DND-41 (cell line): ENCODE measurements around the gene CFAP92.

Experiments used
- ATAC-seq: fragments of 200-7000 bp; cut with Tn5 transposase; 3 replicates; pipeline ENCODE4 v1.9.1; 2021; ENCODE audit warnings: low read depth; ENCODE audit not compliant: insufficient read depth
- DNase-seq: peaks from one replicate; pipeline ENCODE4 v3.0.0-alpha.2; 2020
- H2AFZ ChIP-seq: 2 replicates; pipeline ENCODE4 v1.6.0; 2012; ENCODE audit warnings: low read depth, low read length
- H3K27ac ChIP-seq: 2 replicates; pipeline ENCODE4 v1.5.1; 2012; ENCODE audit warnings: low read length, inconsistent platforms
- H3K27me3 ChIP-seq: fragments of 200-600 bp; sonication (generic); 2 replicates; pipeline ENCODE4 v1.6.0; 2012; ENCODE audit warnings: low read length, mild to moderate bottlenecking, inconsistent platforms; ENCODE audit not compliant: insufficient read depth, poor library complexity
- H3K36me3 ChIP-seq: 2 replicates; pipeline ENCODE4 v1.5.1; 2012; ENCODE audit warnings: low read length, inconsistent platforms; ENCODE audit not compliant: insufficient read depth
- H3K4me1 ChIP-seq: 2 replicates; pipeline ENCODE4 v1.5.1; 2012; ENCODE audit warnings: mild to moderate bottlenecking, low read length; ENCODE audit not compliant: insufficient read depth
- H3K4me2 ChIP-seq: 2 replicates; pipeline ENCODE4 v1.6.0; 2012; ENCODE audit warnings: mild to moderate bottlenecking, moderate library complexity, low read length, inconsistent platforms; ENCODE audit not compliant: insufficient read depth
- H3K4me3 ChIP-seq, 2 experiments: fragments of 200-600 bp in 1 of 2; shearing (Covaris generic) in 1 of 2; 2 replicates each; pipeline ENCODE4 v1.5.1; 2012 to 2016; ENCODE audit warnings: inconsistent platforms in 2 of 2, low read length in 2 of 2, mild to moderate bottlenecking in 2 of 2, low read depth in 1 of 2, moderate library complexity in 1 of 2
- H3K79me2 ChIP-seq: 2 replicates; pipeline ENCODE4 v1.6.0; 2012; ENCODE audit warnings: low read length, inconsistent platforms; ENCODE audit not compliant: insufficient read depth
- H3K9ac ChIP-seq: 2 replicates; pipeline ENCODE4 v1.6.0; 2012; ENCODE audit warnings: low read depth, mild to moderate bottlenecking, inconsistent platforms, low read length, moderate library complexity
- H3K9me3 ChIP-seq: 2 replicates; pipeline ENCODE4 v1.5.1; 2012; ENCODE audit warnings: low read length, moderate library complexity, mild to moderate bottlenecking, inconsistent platforms; ENCODE audit not compliant: insufficient read depth, severe bottlenecking
- H4K20me1 ChIP-seq: 2 replicates; pipeline ENCODE4 v1.6.0; 2012; ENCODE audit warnings: low read length; ENCODE audit not compliant: insufficient read depth
- CTCF ChIP-seq: IDR thresholded peaks from 2 replicates; pipeline ENCODE4 v1.5.1; 2012; ENCODE audit warnings: borderline replicate concordance, low read length, moderate library complexity, mild to moderate bottlenecking; ENCODE audit not compliant: poor library complexity, severe bottlenecking; ENCODE audit errors: extremely low read depth
- EZH2 ChIP-seq: IDR thresholded peaks from 3 replicates; pipeline ENCODE4 v1.6.1; 2012; ENCODE audit warnings: borderline replicate concordance, low read depth, mild to moderate bottlenecking, moderate library complexity, low read length, inconsistent platforms; ENCODE audit not compliant: severe bottlenecking

Gene CFAP92

GRCh38 chr3:128996200-128996599, 2.3 kb upstream of the CFAP92 start:
- Histone ChIP-seq H3K36me3 (no peaks in the 10 kb centered on the region), H3K9me3 (no peaks in the 10 kb centered on the region), H3K9ac (no peak overlapping the region), H3K27ac (no peak overlapping the region), H4K20me1 (no peaks in the 10 kb centered on the region), H3K4me2 (no peak overlapping the region), H3K4me3 (no peak overlapping the region), H2AFZ (no peak overlapping the region), H3K27me3 (no peaks in the 10 kb centered on the region), H3K4me1 (peaks cover 71% of the 10 kb centered on the region), H3K79me2 (no peaks in the 10 kb centered on the region)
- no peak for DNase-seq
- TF ChIP-seq EZH2 (no peak), CTCF (no peak)
- no peak for ATAC-seq

GRCh38 chr3:128995737-128996136, 1.9 kb upstream of the CFAP92 start:
- DNase-seq: no peak
- Histone ChIP-seq H3K9me3 (no peaks in the 10 kb centered on the region), H3K36me3 (no peaks in the 10 kb centered on the region), H4K20me1 (no peaks in the 10 kb centered on the region), H3K4me3 (no peak overlapping the region), H3K4me1 (peaks cover 71% of the 10 kb centered on the region), H3K79me2 (no peaks in the 10 kb centered on the region), H3K9ac (no peak overlapping the region), H3K4me2 (no peak overlapping the region), H3K27ac (0 out of 2 replicates have a peak overlapping the region, but pooled peaks have one; percentile 24), H3K27me3 (no peaks in the 10 kb centered on the region), H2AFZ (no peak overlapping the region)
- ATAC-seq: no peak
- TF ChIP-seq EZH2: no peak
- TF ChIP-seq CTCF: no peak

GRCh38 chr3:128994581-128995546, 988 bp upstream of the CFAP92 start:
- Histone ChIP-seq H3K4me1 (peaks cover 62% of the 10 kb centered on the region), H2AFZ (peak overlapping the region; percentile 72), H3K9me3 (no peaks in the 10 kb centered on the region), H3K27ac (peak overlapping the region; percentile 24), H3K4me2 (peak overlapping the region; percentile 75), H3K36me3 (no peaks in the 10 kb centered on the region), H3K9ac (peak overlapping the region; percentile 27; the same call in 1 of the 2 replicates), H3K4me3 (peak overlapping the region in 1 of 2 experiments; percentile 53; a peak in 2 of 4 replicates), H3K79me2 (no peaks in the 10 kb centered on the region), H4K20me1 (no peaks in the 10 kb centered on the region), H3K27me3 (no peaks in the 10 kb centered on the region)
- ATAC-seq (no peak), DNase-seq (peak; percentile 27)
- TF ChIP-seq CTCF (no peak), EZH2 (no peak)
